CD8-positive, alpha-beta memory T cell (primary cell): ENCODE data around the gene UMAD1. TPM values are rescaled to one million over a fixed set of nuclear protein-coding genes. Genes with fewer than 3 reads are reported as not detected.

Source experiments
- CTCF ChIA-PET: fragments of 350-600 bp; sonication (Branson Sonifier 250); formaldehyde crosslinking; loops from one replicate; lab custom pipeline; 2021; ENCODE audit warnings: antibody characterized with exemption; lab: Charles Lee
- POLR2A ChIA-PET: fragments of 350-600 bp; sonication (Branson Sonifier 250); formaldehyde crosslinking; loops from one replicate; lab custom pipeline; 2021; ENCODE audit warnings: antibody characterized with exemption; lab: Charles Lee
- DNase-seq, 5 donors: peaks; one replicate each; pipeline versions ENCODE4 v3.0.0 to v3.0.0-alpha.2; 2020 to 2022; ENCODE audit warnings: mixed read lengths in 1 of 5
- H3K27ac ChIP-seq: one replicate; pipeline ENCODE4 v1.7.0; 2013; ENCODE audit warnings: low read depth, mild to moderate bottlenecking, low read length, moderate library complexity
- H3K27me3 ChIP-seq: 2 replicates; pipeline ENCODE4 v1.7.0; 2013; ENCODE audit warnings: low read length, mild to moderate bottlenecking; ENCODE audit not compliant: insufficient read depth, poor library complexity, severe bottlenecking
- H3K36me3 ChIP-seq: 2 replicates; pipeline ENCODE4 v1.7.0; 2013; ENCODE audit warnings: mild to moderate bottlenecking, low read length, moderate library complexity; ENCODE audit not compliant: insufficient read depth
- H3K4me1 ChIP-seq: 2 replicates; pipeline ENCODE4 v1.7.0; 2013; ENCODE audit warnings: mild to moderate bottlenecking, low read length, moderate library complexity; ENCODE audit not compliant: insufficient read depth
- H3K4me3 ChIP-seq: 2 replicates; pipeline ENCODE4 v1.7.0; 2013; ENCODE audit warnings: mild to moderate bottlenecking, low read length
- H3K9me3 ChIP-seq: 2 replicates; pipeline ENCODE4 v1.7.0; 2013; ENCODE audit warnings: mild to moderate bottlenecking, low read length
- H3K27ac Mint-ChIP-seq, 8 donors: one replicate each; pipeline ENCODE4 v1.8.0; 2020 to 2021; ENCODE audit warnings: mixed read lengths in 8 of 8, mild to moderate bottlenecking in 6 of 8, inconsistent platforms in 3 of 8, moderate library complexity in 3 of 8
- H3K27me3 Mint-ChIP-seq, 2 donors: one replicate each; pipeline ENCODE4 v1.8.0; 2020 to 2021; ENCODE audit warnings: mixed read lengths in 2 of 2, mild to moderate bottlenecking in 1 of 2, moderate library complexity in 1 of 2
- H3K36me3 Mint-ChIP-seq, 3 donors: one replicate each; pipeline ENCODE4 v1.8.0; 2020 to 2021; ENCODE audit warnings: mixed read lengths in 3 of 3, inconsistent platforms in 1 of 3, mild to moderate bottlenecking in 1 of 3
- H3K4me1 Mint-ChIP-seq, 3 donors: one replicate each; pipeline ENCODE4 v1.8.0; 2020 to 2021; ENCODE audit warnings: mixed read lengths in 3 of 3, inconsistent platforms in 1 of 3, mild to moderate bottlenecking in 1 of 3
- H3K4me3 Mint-ChIP-seq, 7 donors: one replicate each; pipeline ENCODE4 v1.8.0; 2020 to 2021; ENCODE audit warnings: mixed read lengths in 7 of 7, mild to moderate bottlenecking in 6 of 7, moderate library complexity in 4 of 7, inconsistent platforms in 2 of 7
- H3K9me3 Mint-ChIP-seq, 5 donors: one replicate each; pipeline ENCODE4 v1.8.0; 2020 to 2022; ENCODE audit warnings: mixed read lengths in 5 of 5, mild to moderate bottlenecking in 3 of 5, moderate library complexity in 2 of 5, inconsistent platforms in 1 of 5
- polyA plus RNA-seq: library from polyadenylated mRNA; unstranded; fragments of 300-500 nt; fragmentation: Illumina TruSeq; gene quantifications from one replicate; pipeline ENCODE4 v1.2.3, GENCODE V29; 2021
- total RNA-seq, 2 experiments: library from RNA; stranded (reverse); gene quantifications; one replicate each; pipeline ENCODE4 v1.2.3, GENCODE V29; 2021

UMAD1 gene
- total and polyA plus RNA-seq, 3 experiments from 2014 or later: 13.5 to 27.4 (median 14.8) TPM

DNA sequence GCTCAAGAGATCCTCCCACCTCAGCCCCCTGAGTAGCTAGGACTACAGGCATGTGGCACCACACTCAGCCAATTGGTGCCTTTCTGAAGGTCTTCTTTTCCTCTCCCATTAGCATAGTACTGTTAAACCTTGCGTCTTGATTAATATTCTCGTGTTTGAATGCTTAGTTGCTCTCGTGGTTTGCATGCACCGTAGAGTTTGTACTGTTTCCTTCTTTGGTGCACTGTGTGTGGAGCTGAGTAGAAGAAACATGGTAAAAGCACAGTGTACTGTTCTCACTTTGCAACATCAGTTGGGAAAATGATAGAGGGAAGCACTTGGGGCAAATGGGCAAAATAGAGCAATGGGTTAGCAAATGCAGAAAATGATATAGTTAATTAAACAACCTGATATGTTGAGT lies 105.4 kb downstream of the UMAD1 start:
- no peak overlapping the region for H3K27ac ChIP-seq
- no peaks in the 10 kb centered on the region for H3K4me1 ChIP-seq
- no peaks in the 10 kb centered on the region for H3K27me3 ChIP-seq
- Mint-ChIP-seq H3K4me3 (no peak overlapping the region), H3K27ac (peak overlapping the region in 1 of 8 donors; percentile 4), H3K36me3 (peaks cover 0 to 6% (median 3%) of the 10 kb centered on the region in 3 donors), H3K4me1 (peaks cover 1 to 17% (median 8%) of the 10 kb centered on the region in 3 donors), H3K27me3 (no peaks in the 10 kb centered on the region), H3K9me3 (no peaks in the 10 kb centered on the region)
- CTCF ChIA-PET: interaction anchor here (0.9 kb wide), 1 partner anchor 11 kb away, joined by 3 read pairs; no protein-coding TSS in a partner anchor
- H3K36me3 ChIP-seq: no peaks in the 10 kb centered on the region
- no peak overlapping the region for H3K4me3 ChIP-seq
- DNase-seq: no peak
- H3K9me3 ChIP-seq: no peaks in the 10 kb centered on the region
- POLR2A ChIA-PET: no interaction called here

DNA sequence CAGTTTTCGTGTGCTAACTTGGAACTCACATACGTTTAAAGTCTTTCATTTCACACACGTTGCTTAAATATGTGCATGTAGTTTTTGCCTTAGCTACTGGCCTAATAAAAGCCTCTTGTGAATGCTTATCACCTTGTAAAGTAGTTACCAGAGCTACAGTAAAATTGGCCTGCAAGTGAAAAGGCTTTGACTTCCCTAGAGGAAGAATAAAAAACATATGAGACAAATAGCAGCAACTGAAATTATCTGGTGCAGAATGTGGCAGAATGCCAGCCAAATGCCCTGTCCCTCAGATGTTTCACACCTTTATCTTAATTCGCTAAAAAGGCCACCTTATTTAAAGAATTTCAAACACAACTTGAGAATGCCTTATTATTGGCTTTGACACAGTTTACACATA lies 105.9 kb downstream of the UMAD1 start:
- ChIA-PET CTCF (interaction anchor here (0.9 kb wide), 1 partner anchor 12 kb away, joined by 3 read pairs; no protein-coding TSS in a partner anchor), POLR2A (no interaction called here)
- H3K36me3 ChIP-seq: no peaks in the 10 kb centered on the region
- no peak overlapping the region for H3K27ac Mint-ChIP-seq
- H3K9me3 Mint-ChIP-seq: no peaks in the 10 kb centered on the region
- no peaks in the 10 kb centered on the region for H3K27me3 Mint-ChIP-seq
- no peak overlapping the region for H3K27ac ChIP-seq
- no peaks in the 10 kb centered on the region for H3K27me3 ChIP-seq
- DNase-seq: no peak
- no peak overlapping the region for H3K4me3 Mint-ChIP-seq
- no peak overlapping the region for H3K4me3 ChIP-seq
- H3K4me1 Mint-ChIP-seq: peaks cover 3 to 20% (median 11%) of the 10 kb centered on the region in 3 donors
- no peaks in the 10 kb centered on the region for H3K4me1 ChIP-seq
- peaks cover 0 to 6% (median 3%) of the 10 kb centered on the region in 3 donors for H3K36me3 Mint-ChIP-seq
- H3K9me3 ChIP-seq: no peaks in the 10 kb centered on the region

DNA sequence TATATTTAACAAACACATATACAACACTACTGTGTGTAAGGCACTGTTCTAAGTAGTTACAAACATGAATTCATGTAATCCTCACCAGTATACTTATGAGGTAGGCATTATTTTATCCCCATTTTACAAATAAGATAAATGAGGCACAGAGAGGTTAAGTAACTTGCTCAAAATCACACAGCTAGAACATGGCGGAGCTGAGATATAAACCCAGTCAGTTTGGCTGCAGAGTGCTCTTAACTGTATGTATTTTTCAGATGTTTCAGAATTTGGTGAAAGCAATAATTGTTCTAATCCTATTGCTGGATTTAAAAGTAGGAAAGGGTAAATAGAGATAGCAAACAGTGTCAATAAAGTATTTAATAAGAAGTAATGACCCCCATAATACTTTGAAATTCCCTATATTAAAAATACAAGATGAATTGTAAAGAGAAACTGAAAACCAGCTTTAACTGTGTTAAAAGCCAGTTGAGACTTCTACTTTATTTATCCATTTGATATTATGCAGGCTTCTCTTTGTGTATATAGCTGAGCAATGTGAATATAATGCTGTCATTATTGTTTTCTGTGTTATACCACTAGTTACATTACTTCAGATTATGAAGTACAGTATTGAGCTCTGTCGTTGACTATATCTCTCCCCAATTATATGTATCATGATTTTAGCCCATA lies 110.2 kb downstream of the UMAD1 start:
- peaks cover 3 to 15% (median 14%) of the 10 kb centered on the region in 3 donors for H3K4me1 Mint-ChIP-seq
- no peak overlapping the region for H3K27ac Mint-ChIP-seq
- no peaks in the 10 kb centered on the region for H3K27me3 Mint-ChIP-seq
- no peak for DNase-seq
- no peak overlapping the region for H3K4me3 Mint-ChIP-seq
- ChIA-PET CTCF (interaction anchor here (1.3 kb wide), 1 partner anchor 10 kb away, joined by 5 read pairs; no protein-coding TSS in a partner anchor), POLR2A (no interaction called here)
- no peaks in the 10 kb centered on the region for H3K4me1 ChIP-seq
- no peaks in the 10 kb centered on the region for H3K27me3 ChIP-seq
- no peak overlapping the region for H3K27ac ChIP-seq
- H3K9me3 ChIP-seq: no peaks in the 10 kb centered on the region
- no peaks in the 10 kb centered on the region for H3K9me3 Mint-ChIP-seq
- H3K36me3 Mint-ChIP-seq: peaks cover 1 to 7% (median 2%) of the 10 kb centered on the region in 3 donors
- no peak overlapping the region for H3K4me3 ChIP-seq
- H3K36me3 ChIP-seq: no peaks in the 10 kb centered on the region

DNA sequence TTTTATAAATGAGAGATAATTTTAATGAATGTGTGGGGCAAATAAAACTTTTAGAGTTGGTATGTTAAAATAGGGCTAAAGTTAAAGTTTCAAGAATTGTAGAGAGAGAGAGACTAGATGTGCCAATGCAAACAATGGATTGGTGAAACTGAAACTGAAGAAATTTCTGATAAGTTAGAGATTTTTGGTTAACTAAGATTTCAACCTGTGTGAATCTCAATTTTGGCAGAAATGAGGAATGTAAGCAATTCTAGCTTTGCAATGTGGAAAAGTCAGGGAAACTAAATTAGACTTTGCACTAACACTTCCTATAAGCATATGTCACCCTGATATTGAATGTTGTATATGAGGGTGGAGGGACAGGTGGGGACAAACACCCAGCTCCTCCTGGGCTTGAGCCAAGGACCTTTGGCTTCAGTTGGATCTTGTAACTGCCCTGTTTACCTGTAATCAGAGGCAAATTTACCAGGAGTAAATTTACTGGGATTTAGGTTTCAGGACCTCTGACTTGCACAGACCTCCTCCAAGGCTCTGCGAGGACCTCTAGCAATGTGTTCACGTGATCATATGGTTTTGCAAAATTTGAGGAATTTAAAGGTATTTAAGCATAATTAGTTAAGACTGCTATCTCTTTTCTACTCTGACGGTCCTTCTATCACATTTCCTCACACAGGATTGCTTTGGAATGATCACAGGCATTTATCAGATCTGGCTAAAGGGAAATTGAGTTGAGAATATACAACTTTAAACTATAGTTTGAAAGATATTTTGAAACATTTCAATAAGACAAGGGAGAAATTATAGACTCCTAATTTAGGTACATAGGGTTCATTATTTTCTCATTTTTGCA lies 110.9 kb downstream of the UMAD1 start:
- Mint-ChIP-seq H3K27ac (no peak overlapping the region), H3K4me1 (peaks cover 3 to 15% (median 11%) of the 10 kb centered on the region in 3 donors), H3K36me3 (peaks cover 1 to 7% (median 2%) of the 10 kb centered on the region in 3 donors), H3K4me3 (no peak overlapping the region), H3K9me3 (no peaks in the 10 kb centered on the region), H3K27me3 (no peaks in the 10 kb centered on the region)
- H3K4me3 ChIP-seq: no peak overlapping the region
- ChIA-PET POLR2A (no interaction called here), CTCF (interaction anchor here (1.3 kb wide), 1 partner anchor 10 kb away, joined by 5 read pairs; no protein-coding TSS in a partner anchor)
- no peak for DNase-seq
- H3K4me1 ChIP-seq: no peaks in the 10 kb centered on the region
- no peaks in the 10 kb centered on the region for H3K9me3 ChIP-seq
- H3K27ac ChIP-seq: no peak overlapping the region
- H3K36me3 ChIP-seq: no peaks in the 10 kb centered on the region
- no peaks in the 10 kb centered on the region for H3K27me3 ChIP-seq

DNA sequence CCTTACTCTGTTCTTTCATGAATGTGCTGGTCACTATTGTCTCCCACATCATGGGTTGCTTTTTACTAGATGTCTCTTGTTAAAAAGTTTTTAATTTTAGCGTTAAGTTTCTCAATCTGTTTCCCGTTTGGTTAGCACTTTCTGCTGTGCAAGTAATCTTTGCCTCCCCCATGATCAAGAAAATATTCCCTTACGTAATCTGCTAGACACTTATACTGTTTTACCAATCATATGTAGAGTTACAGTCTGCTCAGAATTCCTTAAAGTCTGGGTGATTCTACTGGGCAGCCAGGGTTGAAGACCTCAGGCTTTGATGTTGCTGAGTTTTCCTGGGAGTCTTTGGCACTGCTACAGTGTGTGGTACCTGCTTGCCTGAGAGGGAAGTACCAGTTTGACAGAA lies 116.0 kb downstream of the UMAD1 start:
- H3K27ac Mint-ChIP-seq: peak overlapping the region in 1 of 8 donors; percentile 66
- no peaks in the 10 kb centered on the region for H3K36me3 ChIP-seq
- H3K4me3 Mint-ChIP-seq: no peak overlapping the region
- DNase-seq: no peak
- H3K27me3 ChIP-seq: no peaks in the 10 kb centered on the region
- H3K9me3 Mint-ChIP-seq: no peaks in the 10 kb centered on the region
- CTCF ChIA-PET: no interaction called here
- H3K9me3 ChIP-seq: no peaks in the 10 kb centered on the region
- H3K4me1 Mint-ChIP-seq: peaks cover 9 to 14% (median 13%) of the 10 kb centered on the region in 3 donors
- peaks cover 1 to 7% (median 2%) of the 10 kb centered on the region in 3 donors for H3K36me3 Mint-ChIP-seq
- no peak overlapping the region for H3K27ac ChIP-seq
- no peak overlapping the region for H3K4me3 ChIP-seq
- peaks cover 8% of the 10 kb centered on the region for H3K4me1 ChIP-seq
- POLR2A ChIA-PET: no interaction called here
- H3K27me3 Mint-ChIP-seq: no peaks in the 10 kb centered on the region

DNA sequence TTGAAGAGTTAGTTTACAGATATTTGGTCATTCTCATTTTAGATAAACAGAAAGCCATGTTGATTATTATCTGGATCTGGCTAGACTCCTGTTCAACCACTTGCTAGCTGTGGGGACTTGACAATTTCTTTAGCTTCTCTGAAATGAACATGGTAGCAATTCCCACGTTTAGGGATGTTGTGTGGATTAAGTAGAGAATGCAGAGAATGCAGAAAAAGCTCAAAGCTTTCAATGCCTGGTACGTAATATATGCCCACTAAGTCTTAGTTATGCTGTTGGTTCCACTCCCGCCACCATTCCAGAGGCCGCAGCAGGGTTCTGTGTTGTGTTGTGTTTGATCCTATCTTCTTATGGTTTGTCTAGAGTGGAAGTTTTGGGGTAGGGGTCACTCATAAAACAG lies 117.0 kb downstream of the UMAD1 start:
- ChIA-PET CTCF (interaction anchor here (1.3 kb wide), 1 partner anchor 77 kb away, joined by 3 read pairs; no protein-coding TSS in a partner anchor), POLR2A (no interaction called here)
- Histone ChIP-seq H3K27ac (no peak overlapping the region), H3K4me1 (peaks cover 16% of the 10 kb centered on the region), H3K36me3 (no peaks in the 10 kb centered on the region), H3K27me3 (no peaks in the 10 kb centered on the region), H3K9me3 (no peaks in the 10 kb centered on the region), H3K4me3 (no peak overlapping the region)
- DNase-seq: no peak
- no peak overlapping the region for H3K4me3 Mint-ChIP-seq
- peaks cover 2 to 7% (median 6%) of the 10 kb centered on the region in 3 donors for H3K36me3 Mint-ChIP-seq
- H3K27ac Mint-ChIP-seq: no peak overlapping the region
- H3K27me3 Mint-ChIP-seq: no peaks in the 10 kb centered on the region
- H3K4me1 Mint-ChIP-seq: peaks cover 19 to 24% (median 23%) of the 10 kb centered on the region in 3 donors
- H3K9me3 Mint-ChIP-seq: no peaks in the 10 kb centered on the region

DNA sequence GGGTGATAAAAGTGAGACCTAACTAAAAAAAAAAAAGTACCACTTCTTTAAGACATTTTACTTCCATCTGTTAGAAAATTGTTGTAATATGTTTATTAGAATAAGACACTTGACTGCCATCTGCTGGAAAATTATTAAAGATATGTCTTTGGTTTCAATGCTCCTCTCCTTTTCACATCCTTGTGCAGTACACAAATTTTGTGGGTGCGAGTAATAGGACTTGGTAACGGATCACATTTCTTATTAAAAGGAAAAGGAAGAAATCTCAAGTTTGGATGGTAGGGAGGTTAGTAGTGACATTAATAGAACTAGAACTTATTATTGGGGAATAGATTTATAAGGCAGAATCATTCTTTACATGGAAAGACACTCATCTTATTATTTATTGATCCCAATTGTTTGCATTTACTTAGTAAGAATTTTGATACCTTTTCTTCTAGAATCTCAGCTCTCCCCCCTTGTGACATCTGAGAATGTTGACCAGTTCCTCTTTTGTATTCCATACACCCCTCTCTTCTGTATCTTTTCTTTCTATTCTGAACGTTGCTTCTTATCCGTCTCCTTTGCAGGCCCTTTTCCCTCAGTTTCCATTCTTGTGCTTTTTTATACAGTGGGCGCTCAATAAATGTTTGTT lies 120.9 kb downstream of the UMAD1 start:
- Histone ChIP-seq H3K9me3 (no peaks in the 10 kb centered on the region), H3K27ac (peak overlapping the region; percentile 20), H3K36me3 (no peaks in the 10 kb centered on the region), H3K4me1 (peaks cover 42% of the 10 kb centered on the region), H3K4me3 (peak overlapping the region; percentile 59), H3K27me3 (no peaks in the 10 kb centered on the region)
- Mint-ChIP-seq H3K36me3 (peaks cover 0 to 4% (median 0%) of the 10 kb centered on the region in 3 donors), H3K4me1 (peaks cover 37 to 45% (median 42%) of the 10 kb centered on the region in 3 donors), H3K9me3 (no peaks in the 10 kb centered on the region), H3K27ac (peak overlapping the region; percentile 87 to 97 (median 92)), H3K27me3 (no peaks in the 10 kb centered on the region), H3K4me3 (peak overlapping the region; percentile 85 to 98 (median 90))
- ChIA-PET POLR2A (interaction anchor here (0.6 to 1.5 kb wide), 2 partner anchors 47 to 121 kb away, joined by 6 read pairs; partner anchors contain the start of gene UMAD1), CTCF (interaction anchor here (0.8 to 2.0 kb wide), 7 partner anchors 11 to 428 kb away, joined by 3 to 6 read pairs (median 4); no protein-coding TSS in a partner anchor)
- DNase-seq: peak in 2 of 5 donors; percentile 39 to 51
